DOHH2 (cell line): Measurements from ENCODE around the gene GLDC.
"Not testable (repeated sequence)": the region's sequence is repeated elsewhere in the genome, so short reads cannot be mapped to it uniquely, and the experiment has no call there.

Experiments
- H3F3A ChIP-seq: fragments of 200-600 bp; sonication (generic), shearing (Covaris generic); 2 replicates; pipeline ENCODE4 v1.6.0; 2016; ENCODE audit warnings: antibody characterized with exemption, mild to moderate bottlenecking; ENCODE audit not compliant: control insufficient read depth, insufficient read depth
- H3K27ac ChIP-seq: fragments of 200-600 bp; sonication (generic); 2 replicates; pipeline ENCODE4 v1.5.1; 2014; ENCODE audit warnings: low read depth, mild to moderate bottlenecking, low read length, moderate library complexity
- H3K27me3 ChIP-seq: fragments of 200-600 bp; sonication (generic); 2 replicates; pipeline ENCODE4 v1.6.1; 2014; ENCODE audit warnings: mild to moderate bottlenecking, low read length, mixed read lengths; ENCODE audit not compliant: control insufficient read depth
- H3K36me3 ChIP-seq: fragments of 200-600 bp; sonication (generic); 2 replicates; pipeline ENCODE4 v1.6.1; 2014; ENCODE audit warnings: mild to moderate bottlenecking, low read length, moderate library complexity, mixed read lengths; ENCODE audit not compliant: control insufficient read depth
- H3K4me1 ChIP-seq: fragments of 200-600 bp; sonication (generic); 2 replicates; pipeline ENCODE4 v1.6.1; 2014; ENCODE audit warnings: mild to moderate bottlenecking, low read length, mixed read lengths; ENCODE audit not compliant: control insufficient read depth
- H3K4me2 ChIP-seq: fragments of 200-600 bp; sonication (generic); 2 replicates; pipeline ENCODE4 v1.6.0; 2014; ENCODE audit warnings: mild to moderate bottlenecking, low read length, moderate library complexity
- H3K4me3 ChIP-seq: fragments of 200-600 bp; sonication (generic); 2 replicates; pipeline ENCODE4 v1.5.1; 2014; ENCODE audit warnings: mild to moderate bottlenecking, low read length, mixed read lengths
- H3K79me2 ChIP-seq: fragments of 200-600 bp; sonication (generic); 2 replicates; pipeline ENCODE4 v1.6.1; 2014; ENCODE audit warnings: mild to moderate bottlenecking, low read length, mixed read lengths; ENCODE audit not compliant: control insufficient read depth
- H3K9me2 ChIP-seq: fragments of 200-600 bp; sonication (generic); replicated peaks from 2 replicates; pipeline ENCODE4 v1.6.1; 2014; ENCODE audit warnings: mild to moderate bottlenecking, low read length, mixed read lengths; ENCODE audit not compliant: control insufficient read depth
- H3K9me3 ChIP-seq: fragments of 200-600 bp; sonication (generic); 2 replicates; pipeline ENCODE4 v1.6.1; 2014; ENCODE audit warnings: antibody characterized with exemption, low read length, mixed read lengths; ENCODE audit not compliant: control insufficient read depth, insufficient read depth
- H4K20me1 ChIP-seq: fragments of 200-600 bp; sonication (generic); 2 replicates; pipeline ENCODE4 v1.6.0; 2014; ENCODE audit warnings: low read depth, mild to moderate bottlenecking, antibody characterized with exemption, low read length, moderate library complexity; ENCODE audit not compliant: control insufficient read depth, insufficient read depth
- CTCF ChIP-seq: fragments of 200-600 bp; sonication (generic); IDR thresholded peaks from one replicate; pipeline ENCODE4 v1.5.1; 2014; ENCODE audit warnings: antibody characterized with exemption, mild to moderate bottlenecking, low read depth, low read length; ENCODE audit not compliant: poor library complexity, severe bottlenecking
- EZH2phosphoT487 ChIP-seq: fragments of 200-600 bp; sonication (generic); IDR thresholded peaks from 2 replicates; pipeline ENCODE4 v1.6.1; 2017; ENCODE audit warnings: borderline replicate concordance, mild to moderate bottlenecking, antibody characterized with exemption, low read length, moderate library complexity, mixed read lengths

GLDC gene

GRCh38 chr9:6630502-6631206 lies 14.9 kb downstream of the GLDC start:
- H3K4me3 ChIP-seq: no peak overlapping the region
- H3K4me1 ChIP-seq: peaks cover 22% of the 10 kb centered on the region
- no peaks in the 10 kb centered on the region for H3F3A ChIP-seq
- no peaks in the 10 kb centered on the region for H3K36me3 ChIP-seq
- H3K27me3 ChIP-seq: peaks cover 27% of the 10 kb centered on the region
- H3K9me2 ChIP-seq: no peaks in the 10 kb centered on the region
- H3K9me3 ChIP-seq: no peaks in the 10 kb centered on the region
- no peaks in the 10 kb centered on the region for H4K20me1 ChIP-seq
- H3K27ac ChIP-seq: no peak overlapping the region
- H3K4me2 ChIP-seq: no peak overlapping the region
- TF ChIP-seq EZH2phosphoT487 (no peak), CTCF (no peak)
- H3K79me2 ChIP-seq: no peaks in the 10 kb centered on the region

- Histone ChIP-seq H3F3A (no peaks in the 10 kb centered on the region), H3K79me2 (no peaks in the 10 kb centered on the region), H3K9me2 (no peaks in the 10 kb centered on the region), H4K20me1 (no peaks in the 10 kb centered on the region), H3K4me3 (no peak overlapping the region), H3K9me3 (no peaks in the 10 kb centered on the region), H3K4me1 (peaks cover 22% of the 10 kb centered on the region), H3K27ac (no peak overlapping the region), H3K36me3 (no peaks in the 10 kb centered on the region), H3K27me3 (peaks cover 21% of the 10 kb centered on the region), H3K4me2 (no peak overlapping the region)
- TF ChIP-seq CTCF: no peak
- TF ChIP-seq EZH2phosphoT487: no peak
These were observed 16.8 kb downstream of the GLDC start for GRCh38 chr9:6628704-6629103.

- Histone ChIP-seq H3F3A (no peaks in the 10 kb centered on the region), H3K79me2 (no peaks in the 10 kb centered on the region), H3K27me3 (peaks cover 26% of the 10 kb centered on the region), H3K36me3 (no peaks in the 10 kb centered on the region), H3K9me3 (no peaks in the 10 kb centered on the region), H3K4me1 (no peaks in the 10 kb centered on the region), H3K4me3 (no peak overlapping the region), H3K4me2 (no peak overlapping the region), H4K20me1 (no peaks in the 10 kb centered on the region), H3K9me2 (no peaks in the 10 kb centered on the region), H3K27ac (no peak overlapping the region)
- no peak for TF ChIP-seq EZH2phosphoT487
- no peak for TF ChIP-seq CTCF
These were observed 20.2 kb downstream of the GLDC start for GRCh38 chr9:6625363-6625762.

GRCh38 chr9:6622784-6623183 lies 22.7 kb downstream of the GLDC start:
- H3K27me3 ChIP-seq: peaks cover 29% of the 10 kb centered on the region
- H3K9me2 ChIP-seq, H3K4me1 ChIP-seq, H4K20me1 ChIP-seq, H3K79me2 ChIP-seq, H3K4me2 ChIP-seq, H3K9me3 ChIP-seq, H3K36me3 ChIP-seq, H3K27ac ChIP-seq, H3F3A ChIP-seq, H3K4me3 ChIP-seq: not testable (repeated sequence)
